ENCODE measurements around the gene NRG3.

- TF ChIP-seq POLR2AphosphoS5 (IDR thresholded peaks at IDR 0.05; ENCODE audit: low read depth, low read length): no peak
- TF ChIP-seq CTCF (IDR thresholded peaks at IDR 0.05): no peak
- no peak for TF ChIP-seq SIN3A (IDR thresholded peaks at IDR 0.05; ENCODE audit: borderline replicate concordance, insufficient read depth, low read depth, low read length)
- no peak for TF ChIP-seq TCF7L2 (IDR thresholded peaks at IDR 0.05; ENCODE audit: low read depth, low read length)
Observed at GRCh38 chr10:82358486-82359099, 483.6 kb downstream of the NRG3 start.

Measured in Panc1 (cell line).